Neuronal stem cell (in vitro differentiated cells): ENCODE measurements around the gene ZFPL1.

Source experiments
- DNase-seq: peaks from one replicate; pipeline ENCODE4 v3.0.0-alpha.2; 2013; ENCODE audit warnings: low spot score
- H2AFZ ChIP-seq: one replicate; pipeline ENCODE4 v1.6.1; 2013; ENCODE audit warnings: mild to moderate bottlenecking, low read length, inconsistent platforms
- H2AK5ac ChIP-seq: 2 replicates; pipeline ENCODE4 v1.6.1; 2013; ENCODE audit warnings: low read depth, mild to moderate bottlenecking, inconsistent platforms, low read length, moderate library complexity, mixed read lengths
- H2BK120ac ChIP-seq: 2 replicates; pipeline ENCODE4 v1.6.1; 2013; ENCODE audit warnings: low read depth, mild to moderate bottlenecking, inconsistent platforms, low read length, moderate library complexity, mixed read lengths
- H2BK12ac ChIP-seq: one replicate; pipeline ENCODE4 v1.6.1; 2013; ENCODE audit warnings: low read length, inconsistent platforms
- H2BK15ac ChIP-seq: 2 replicates; pipeline ENCODE4 v1.6.1; 2013; ENCODE audit warnings: mild to moderate bottlenecking, low read length, inconsistent platforms, mixed read lengths
- H2BK5ac ChIP-seq: one replicate; pipeline ENCODE4 v1.6.1; 2013; ENCODE audit warnings: inconsistent platforms, mild to moderate bottlenecking, low read length, moderate library complexity
- H3K14ac ChIP-seq: one replicate; pipeline ENCODE4 v1.6.1; 2013; ENCODE audit warnings: low read length, inconsistent platforms
- H3K18ac ChIP-seq: 2 replicates; pipeline ENCODE4 v1.6.1; 2013; ENCODE audit warnings: low read length, inconsistent platforms
- H3K23ac ChIP-seq: 2 replicates; pipeline ENCODE4 v1.6.1; 2013; ENCODE audit warnings: low read depth, mild to moderate bottlenecking, mixed read lengths, low read length, inconsistent platforms; ENCODE audit not compliant: poor library complexity
- H3K27ac ChIP-seq: replicated peaks from 3 replicates; pipeline ENCODE4 v1.5.1; 2013; ENCODE audit warnings: low read length, inconsistent platforms
- H3K27me3 ChIP-seq, 3 experiments: 2 replicates each; pipeline ENCODE4 v1.6.1; 2013; ENCODE audit warnings: low read length in 3 of 3, mild to moderate bottlenecking in 2 of 3, inconsistent platforms in 1 of 3, low read depth in 1 of 3, mixed read lengths in 1 of 3, moderate library complexity in 1 of 3; ENCODE audit not compliant: control insufficient read depth in 3 of 3, insufficient read depth in 3 of 3
- H3K36me3 ChIP-seq, 2 donors: replicated peaks in 1 of 2; 2 replicates each; pipeline ENCODE4 v1.6.1; 2013; ENCODE audit warnings: low read length in 2 of 2; ENCODE audit not compliant: control insufficient read depth in 2 of 2, insufficient read depth in 2 of 2
- H3K4ac ChIP-seq: 2 replicates; pipeline ENCODE4 v1.6.1; 2013; ENCODE audit warnings: inconsistent platforms, mild to moderate bottlenecking, low read length, moderate library complexity
- H3K4me1 ChIP-seq, 2 donors: 1 replicate in 1 of 2; 2 replicates in 1 of 2; pipeline ENCODE4 v1.6.1; 2013; ENCODE audit warnings: low read length in 2 of 2, low read depth in 1 of 2; ENCODE audit not compliant: control insufficient read depth in 2 of 2, insufficient read depth in 1 of 2
- H3K4me2 ChIP-seq: one replicate; pipeline ENCODE4 v1.6.1; 2013; ENCODE audit warnings: mild to moderate bottlenecking, low read length, inconsistent platforms; ENCODE audit not compliant: insufficient read depth, poor library complexity, severe bottlenecking
- H3K4me3 ChIP-seq, 2 donors: 2 replicates each; pipeline ENCODE4 v1.5.1; 2013; ENCODE audit warnings: low read length in 2 of 2, mild to moderate bottlenecking in 2 of 2, inconsistent platforms in 1 of 2, moderate library complexity in 1 of 2
- H3K79me1 ChIP-seq: one replicate; pipeline ENCODE4 v1.6.1; 2013; ENCODE audit warnings: low read depth, mild to moderate bottlenecking, inconsistent platforms, low read length, moderate library complexity
- H3K9ac ChIP-seq: one replicate; pipeline ENCODE4 v1.6.1; 2013; ENCODE audit warnings: mild to moderate bottlenecking, low read depth, low read length, inconsistent platforms; ENCODE audit not compliant: poor library complexity
- H3K9me3 ChIP-seq, 2 donors: replicated peaks in 1 of 2; 2 replicates each; pipeline versions ENCODE3 to v1.6.1; 2013; ENCODE audit warnings: low read length in 2 of 2, mild to moderate bottlenecking in 2 of 2, inconsistent platforms in 1 of 2, low read depth in 1 of 2, mixed read lengths in 1 of 2, moderate library complexity in 1 of 2; ENCODE audit not compliant: control insufficient read depth in 2 of 2, insufficient read depth in 1 of 2
- H4K8ac ChIP-seq: one replicate; pipeline ENCODE4 v1.6.1; 2013; ENCODE audit warnings: low read depth, mild to moderate bottlenecking, inconsistent platforms, low read length, moderate library complexity
- H4K91ac ChIP-seq: one replicate; pipeline ENCODE4 v1.6.1; 2013; ENCODE audit warnings: low read length, low read depth, mild to moderate bottlenecking, inconsistent platforms; ENCODE audit not compliant: poor library complexity
- WGBS, 2 donors: extraction: QIAGEN DNeasy Blood & Tissue Kit; methylation state at CpG; one replicate each; pipeline ENCODE4 v1.1.7; 2013; ENCODE audit warnings: missing lambda C conversion rate in 2 of 2, mixed read lengths in 1 of 2; ENCODE audit not compliant: insufficient read length in 2 of 2, insufficient replicate concordance in 1 of 2; ENCODE audit errors: extremely low coverage in 2 of 2; 5-methylcytosine and 5-hydroxymethylcytosine counted together

ZFPL1 gene

GRCh38 chr11:65040520-65040846 lies 43.5 kb upstream of the ZFPL1 start:
- H2AFZ ChIP-seq, result peak overlapping the region; percentile 99
- H3K27ac ChIP-seq, result peak overlapping the region; percentile 100
- H2AK5ac ChIP-seq, result no peak overlapping the region

GRCh38 chr11:65040847-65041622 lies 43.0 kb upstream of the ZFPL1 start, which contains the start of gene SAC3D1:
SAC3D1 (plus strand) TSS chr11:65041210; CDS start chr11:65041293, 83 bp downstream.
- Histone ChIP-seq H2AK5ac (peak within 1 kb of the TSS; percentile 63), H3K23ac (peak within 1 kb of the TSS; percentile 98), H3K79me1 (peaks cover 6% of the 10 kb centered on the region), H3K4me2 (peak within 1 kb of the TSS; percentile 89), H3K27ac (peak within 1 kb of the TSS; percentile 100), H3K4me3 (peak within 1 kb of the TSS; percentile 92 to 98), H3K4ac (peak within 1 kb of the TSS; percentile 23), H3K27me3 (no peaks in the 10 kb centered on the region), H3K9ac (peak within 1 kb of the TSS; percentile 97), H2BK5ac (peak within 1 kb of the TSS; percentile 98), H2BK15ac (peak within 1 kb of the TSS; percentile 75), H3K4me1 (peaks cover 1 to 2% of the 10 kb centered on the region in 2 donors), H4K8ac (peak within 1 kb of the TSS; percentile 65), H3K14ac (peak within 1 kb of the TSS; percentile 94), H4K91ac (no peak within 1 kb of the TSS), H2BK12ac (peak within 1 kb of the TSS; percentile 70), H3K36me3 (peaks cover 27 to 59% of the 10 kb centered on the region in 2 donors), H2BK120ac (no peak within 1 kb of the TSS), H2AFZ (peak within 1 kb of the TSS; percentile 99), H3K9me3 (no peaks in the 10 kb centered on the region), H3K18ac (peak within 1 kb of the TSS; percentile 98)
- no CpG with 5 or more reads among the region's 91 CpGs for WGBS, 2 donors
- DNase-seq, result peak; percentile 86

More at GRCh38 chr11:65040520-65040846, 43.5 kb upstream of the ZFPL1 start:
- Histone ChIP-seq H3K14ac (no peak overlapping the region), H3K36me3 (peaks cover 28 to 59% of the 10 kb centered on the region in 2 donors), H4K91ac (no peak overlapping the region), H3K4me2 (peak overlapping the region; percentile 57), H2BK120ac (no peak overlapping the region), H3K4ac (no peak overlapping the region), H3K27me3 (no peaks in the 10 kb centered on the region), H3K9ac (no peak overlapping the region), H3K18ac (no peak overlapping the region), H3K4me1 (peaks cover 1 to 2% of the 10 kb centered on the region in 2 donors), H4K8ac (no peak overlapping the region), H3K79me1 (peaks cover 6% of the 10 kb centered on the region), H2BK12ac (no peak overlapping the region), H2BK15ac (peak overlapping the region; percentile 75), H2BK5ac (peak overlapping the region; percentile 98), H3K4me3 (peak overlapping the region; percentile 92 to 98), H3K23ac (peak overlapping the region; percentile 98), H3K9me3 (no peaks in the 10 kb centered on the region)
- WGBS, 2 donors, result no CpG with 5 or more reads among the region's 7 CpGs
- no peak for DNase-seq

GRCh38 chr11:65042891-65043290 lies 41.1 kb upstream of the ZFPL1 start:
- Histone ChIP-seq H3K18ac (no peak overlapping the region), H2BK5ac (no peak overlapping the region), H2AK5ac (no peak overlapping the region), H3K27ac (no peak overlapping the region), H3K9ac (no peak overlapping the region), H3K79me1 (peaks cover 6% of the 10 kb centered on the region), H3K4me1 (peaks cover 2 to 3% of the 10 kb centered on the region in 2 donors), H2BK120ac (no peak overlapping the region), H3K14ac (no peak overlapping the region), H3K27me3 (no peaks in the 10 kb centered on the region), H4K8ac (no peak overlapping the region), H2AFZ (no peak overlapping the region), H3K36me3 (peaks cover 24 to 53% of the 10 kb centered on the region in 2 donors), H3K4ac (no peak overlapping the region), H3K9me3 (no peaks in the 10 kb centered on the region), H3K4me2 (no peak overlapping the region), H2BK12ac (no peak overlapping the region), H3K4me3 (peak overlapping the region in 1 of 2 donors; percentile 98), H2BK15ac (no peak overlapping the region), H3K23ac (no peak overlapping the region), H4K91ac (no peak overlapping the region)
- WGBS, 2 donors, result no CpG with 5 or more reads among the region's 6 CpGs
- no peak for DNase-seq

GRCh38 chr11:65043881-65044501 lies 40.0 kb upstream of the ZFPL1 start:
- Histone ChIP-seq H3K79me1 (peaks cover 6% of the 10 kb centered on the region), H3K4me3 (no peak overlapping the region), H3K36me3 (peaks cover 21 to 46% of the 10 kb centered on the region in 2 donors), H3K4me2 (no peak overlapping the region), H3K4ac (no peak overlapping the region), H3K4me1 (peaks cover 2 to 3% of the 10 kb centered on the region in 2 donors), H3K9me3 (no peaks in the 10 kb centered on the region), H3K9ac (peak overlapping the region; percentile 67), H2AFZ (no peak overlapping the region), H3K18ac (no peak overlapping the region), H2BK15ac (no peak overlapping the region), H2AK5ac (no peak overlapping the region), H3K27ac (no peak overlapping the region), H2BK12ac (no peak overlapping the region), H3K14ac (no peak overlapping the region), H2BK120ac (no peak overlapping the region), H2BK5ac (no peak overlapping the region), H4K91ac (no peak overlapping the region), H4K8ac (peak overlapping the region; percentile 72), H3K23ac (peak overlapping the region; percentile 48), H3K27me3 (peaks cover 0 to 4% (median 0%) of the 10 kb centered on the region in 3 experiments)
- DNase-seq, result no peak
- WGBS, 2 donors, result no CpG with 5 or more reads among the region's 23 CpGs
